NCI-H146 (cell line): ENCODE measurements around the gene FRMD4A.
"Not testable (repeated sequence)": the region's sequence is repeated elsewhere in the genome, so short reads cannot be mapped to it uniquely, and the experiment has no call there.

Experiments
- DNase-seq: peaks from one replicate; lab custom pipeline; 2025; lab: John Stamatoyannopoulos, UW

The FRMD4A gene

DNA sequence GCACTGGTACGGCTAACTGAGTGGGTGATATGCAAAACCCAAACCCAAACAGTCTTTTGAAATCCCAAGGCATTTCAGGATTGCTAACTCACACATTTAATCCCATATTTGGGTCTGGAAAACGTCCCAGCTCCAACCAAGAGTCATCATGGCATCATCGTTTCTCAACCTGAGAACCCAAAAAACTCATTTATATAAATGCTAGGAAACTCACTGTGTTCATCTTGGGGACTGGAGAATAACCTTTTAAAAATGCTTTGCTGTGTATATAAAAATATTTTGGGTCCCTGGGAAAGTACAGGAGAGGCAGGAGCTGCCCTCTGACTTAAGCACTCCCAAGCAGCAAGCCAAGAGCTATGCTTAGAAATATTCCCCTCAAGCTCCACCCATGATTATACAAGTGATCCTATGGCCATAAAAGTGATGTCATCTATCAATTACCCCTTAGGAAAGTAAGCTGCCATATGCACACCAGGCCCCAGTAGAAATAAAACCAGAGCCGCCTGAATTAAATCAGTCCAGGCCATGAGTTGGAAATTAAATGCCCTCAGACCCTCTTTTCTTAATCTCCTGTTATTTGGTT, 352.1 kb downstream of the FRMD4A start:
- DNase-seq: no peak

- DNase-seq: no peak
Measured at GRCh38 chr10:13977861-13978532, 352.7 kb downstream of the FRMD4A start.

DNA sequence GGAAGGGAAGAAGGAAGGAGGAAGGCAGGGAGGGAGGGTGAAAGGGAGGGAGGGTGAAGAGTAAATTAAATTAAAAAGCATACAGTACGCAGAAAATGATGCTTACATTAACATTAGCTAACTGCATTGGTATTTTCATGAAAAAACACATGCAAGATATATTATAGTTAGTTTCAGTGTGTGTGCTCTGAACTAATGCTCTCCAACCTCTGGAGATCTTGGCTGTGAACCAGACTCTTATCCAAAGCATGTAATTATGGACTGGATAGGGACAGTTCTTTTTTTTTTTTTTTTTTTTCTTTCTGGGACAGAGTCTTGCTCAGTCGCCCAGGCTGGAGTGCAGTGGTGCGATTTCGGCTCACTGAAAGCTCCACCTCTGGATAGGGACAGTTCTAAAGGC, 357.0 kb downstream of the FRMD4A start:
- DNase-seq: no peak

DNA sequence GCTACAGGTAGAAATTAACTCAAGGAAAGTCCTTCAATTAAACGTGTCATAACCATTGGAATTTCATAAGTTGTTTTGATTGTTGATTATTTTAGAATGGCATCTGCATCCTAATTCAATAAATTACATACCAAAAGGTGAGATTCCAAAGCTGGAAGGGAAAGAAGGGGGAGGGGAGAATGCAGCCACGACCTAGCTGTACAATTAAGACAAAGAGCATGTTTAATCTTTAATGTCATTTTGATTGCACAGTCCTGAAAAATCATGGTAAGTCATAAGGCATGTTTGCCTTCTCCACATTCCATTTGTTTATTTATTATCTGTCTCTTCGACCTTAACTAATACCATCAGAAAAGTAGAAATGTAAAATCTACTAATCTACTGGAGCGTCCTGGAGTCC, 358.1 kb downstream of the FRMD4A start:
- no peak for DNase-seq

DNA sequence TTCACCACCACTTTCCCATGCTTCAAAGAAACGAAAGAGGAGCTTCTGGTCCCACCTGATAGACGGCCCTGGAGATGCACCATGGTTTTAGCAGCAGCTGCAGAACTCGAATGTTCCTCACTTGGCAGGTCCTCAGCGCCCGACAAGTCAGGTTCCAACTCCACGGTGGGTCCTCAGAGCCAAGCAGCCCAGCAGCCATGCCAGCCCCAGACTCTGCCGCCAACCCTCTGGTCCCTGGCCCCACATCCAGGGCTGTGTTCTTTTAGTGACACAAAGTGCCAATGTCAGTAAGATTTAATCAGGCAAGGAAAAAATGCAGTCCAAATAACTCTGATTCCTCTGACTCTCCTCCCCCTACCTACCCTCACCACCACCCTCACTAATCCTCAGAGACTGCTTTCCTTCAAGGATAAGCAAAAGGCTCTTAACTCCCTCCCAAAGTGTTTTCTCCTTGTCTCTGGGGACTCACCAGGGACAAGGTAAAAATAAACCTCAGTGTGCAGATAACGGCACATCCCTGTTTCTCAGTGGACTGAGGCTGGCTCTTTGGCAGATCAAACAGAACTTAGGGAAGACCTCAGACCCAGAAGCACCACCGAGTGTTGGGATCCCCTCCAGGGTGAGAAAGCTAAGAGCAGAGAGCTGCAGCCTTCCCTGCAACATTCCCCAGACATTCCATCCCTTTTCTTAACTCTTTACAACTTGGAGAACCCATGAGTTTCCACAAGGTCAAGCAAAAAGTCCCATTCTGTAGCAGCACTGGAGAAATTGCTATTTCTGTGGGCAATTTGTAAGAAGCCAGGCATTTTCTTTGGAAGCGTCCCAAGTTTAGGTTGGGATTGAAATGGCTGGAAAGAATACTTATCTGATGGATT, 358.9 kb downstream of the FRMD4A start:
- DNase-seq: no peak

- DNase-seq: no peak
Measured at GRCh38 chr10:13970957-13971353, 359.8 kb downstream of the FRMD4A start.

DNA sequence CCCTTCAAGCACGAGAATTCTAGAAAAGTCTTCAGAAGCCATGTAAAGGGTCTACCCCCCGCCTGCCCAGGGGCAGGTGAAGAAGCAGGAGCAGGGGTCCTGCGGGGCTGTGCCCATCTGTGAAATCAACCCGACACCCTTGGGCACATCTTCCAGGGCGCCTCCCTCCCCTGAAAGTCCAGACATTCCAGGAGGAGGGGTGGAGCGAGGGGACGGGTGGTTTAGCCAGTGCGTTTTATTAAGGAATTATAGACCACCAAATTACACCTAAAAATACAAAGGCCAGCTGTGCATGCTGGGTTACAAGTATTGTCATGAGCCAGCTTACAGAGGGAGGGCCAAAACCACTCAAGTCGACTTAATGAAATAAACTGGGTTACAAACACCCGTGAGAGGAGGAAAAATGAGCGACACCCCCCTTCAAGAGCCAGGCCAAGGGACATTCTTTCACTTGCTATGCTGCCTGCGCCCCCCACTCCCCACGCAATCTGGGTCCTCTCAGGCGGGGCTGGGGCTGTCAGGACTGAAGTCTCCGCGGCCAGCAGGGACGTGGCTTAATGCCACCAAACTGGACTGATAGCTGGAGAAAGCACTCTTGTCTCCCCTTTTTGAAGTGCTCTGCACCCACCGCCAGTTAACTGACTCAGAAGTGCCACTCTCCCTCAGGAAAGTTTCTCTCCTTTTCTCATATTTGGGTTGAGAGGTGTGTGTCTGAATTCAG, 360.3 kb downstream of the FRMD4A start:
- no peak for DNase-seq

- no peak for DNase-seq
Measured at GRCh38 chr10:13969792-13970140, 361.0 kb downstream of the FRMD4A start.

DNA sequence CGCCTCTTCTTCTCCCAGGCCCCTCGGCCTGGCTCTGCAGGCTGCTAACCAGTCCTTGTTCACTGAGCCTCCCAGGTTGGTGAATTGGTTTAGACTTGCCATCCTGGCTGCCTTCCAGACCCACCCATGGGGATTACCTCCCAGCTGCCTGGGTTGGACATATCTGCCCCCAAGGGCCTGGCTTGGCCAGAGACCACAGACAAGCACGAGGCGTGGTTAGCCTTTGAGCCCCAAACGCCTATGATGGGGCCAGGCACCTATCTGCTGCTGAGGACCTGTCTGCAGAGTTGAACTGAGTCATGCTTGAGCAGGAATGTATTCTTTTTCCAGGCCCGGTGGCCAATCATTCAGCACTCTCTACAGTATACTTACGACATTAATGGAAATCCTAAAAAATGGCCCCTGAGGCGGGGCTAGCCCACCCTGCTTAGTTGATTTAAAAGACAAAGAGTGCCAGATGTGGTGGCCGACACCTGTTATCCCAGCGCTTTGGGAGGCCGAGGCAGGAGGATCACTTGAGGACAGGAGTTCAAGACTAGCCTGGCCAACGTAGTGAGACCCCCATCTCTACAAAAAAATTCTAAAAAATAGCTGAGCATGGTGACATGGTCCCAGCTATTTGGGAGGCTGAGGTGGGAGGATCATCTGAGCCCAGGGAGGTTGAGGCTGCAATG, 361.5 kb downstream of the FRMD4A start:
- no peak for DNase-seq

DNA sequence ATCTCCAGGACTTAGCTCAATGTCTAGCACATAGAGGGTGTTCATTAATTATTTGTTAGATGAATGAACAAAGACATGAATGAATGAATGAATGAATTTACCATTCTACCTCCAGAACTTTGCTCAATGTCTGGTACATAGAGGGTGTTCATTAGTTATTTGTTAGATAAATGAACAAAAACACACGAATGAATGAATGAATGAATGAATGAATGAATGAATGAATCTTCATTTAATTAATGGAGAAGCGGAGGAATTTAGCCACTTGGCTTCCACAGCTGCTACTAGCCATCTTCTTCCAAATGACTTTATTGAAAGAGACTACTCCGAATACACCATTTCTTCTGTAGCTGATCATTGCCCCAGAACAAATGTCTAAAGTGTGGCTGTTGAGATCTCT, 368.9 kb downstream of the FRMD4A start:
- no peak for DNase-seq

DNA sequence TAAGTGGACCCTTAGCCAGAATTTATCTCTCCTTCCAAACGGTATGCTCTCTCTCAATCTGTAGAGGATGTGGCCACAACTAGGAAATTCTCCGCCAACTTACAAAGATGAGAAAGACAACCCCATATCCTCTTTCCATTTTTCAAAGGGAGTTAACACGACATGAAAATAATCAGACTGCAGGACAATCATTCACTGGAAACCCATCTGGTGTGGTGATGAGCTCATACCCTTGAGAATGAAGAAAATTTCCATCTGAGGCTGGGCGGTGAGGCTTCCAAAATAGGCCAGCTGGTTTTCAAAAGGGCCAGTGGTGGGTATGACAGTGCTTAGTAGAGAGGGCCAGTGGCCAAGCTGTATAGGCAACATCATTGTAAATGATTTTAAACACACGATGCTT, 369.6 kb downstream of the FRMD4A start:
- no peak for DNase-seq

DNA sequence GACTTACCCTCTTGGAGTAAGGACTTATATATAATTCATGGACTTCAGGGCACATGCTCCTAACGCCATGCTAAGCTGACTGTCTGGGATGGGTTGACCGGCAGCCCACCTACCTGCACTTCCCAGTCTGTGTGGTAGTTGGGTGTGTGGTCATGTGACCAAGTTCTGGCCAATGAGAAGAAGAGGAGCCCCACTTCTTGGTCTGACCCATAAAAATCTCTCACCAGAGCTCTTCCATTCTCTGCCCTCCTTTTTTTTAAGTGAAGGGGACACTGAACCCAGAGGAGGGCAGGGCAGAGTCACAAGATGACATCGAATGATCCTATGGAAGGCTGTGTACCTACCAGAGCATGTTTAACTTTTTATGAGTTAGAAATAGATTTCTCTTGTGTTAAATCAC, 370.1 kb downstream of the FRMD4A start:
- no peak for DNase-seq

DNA sequence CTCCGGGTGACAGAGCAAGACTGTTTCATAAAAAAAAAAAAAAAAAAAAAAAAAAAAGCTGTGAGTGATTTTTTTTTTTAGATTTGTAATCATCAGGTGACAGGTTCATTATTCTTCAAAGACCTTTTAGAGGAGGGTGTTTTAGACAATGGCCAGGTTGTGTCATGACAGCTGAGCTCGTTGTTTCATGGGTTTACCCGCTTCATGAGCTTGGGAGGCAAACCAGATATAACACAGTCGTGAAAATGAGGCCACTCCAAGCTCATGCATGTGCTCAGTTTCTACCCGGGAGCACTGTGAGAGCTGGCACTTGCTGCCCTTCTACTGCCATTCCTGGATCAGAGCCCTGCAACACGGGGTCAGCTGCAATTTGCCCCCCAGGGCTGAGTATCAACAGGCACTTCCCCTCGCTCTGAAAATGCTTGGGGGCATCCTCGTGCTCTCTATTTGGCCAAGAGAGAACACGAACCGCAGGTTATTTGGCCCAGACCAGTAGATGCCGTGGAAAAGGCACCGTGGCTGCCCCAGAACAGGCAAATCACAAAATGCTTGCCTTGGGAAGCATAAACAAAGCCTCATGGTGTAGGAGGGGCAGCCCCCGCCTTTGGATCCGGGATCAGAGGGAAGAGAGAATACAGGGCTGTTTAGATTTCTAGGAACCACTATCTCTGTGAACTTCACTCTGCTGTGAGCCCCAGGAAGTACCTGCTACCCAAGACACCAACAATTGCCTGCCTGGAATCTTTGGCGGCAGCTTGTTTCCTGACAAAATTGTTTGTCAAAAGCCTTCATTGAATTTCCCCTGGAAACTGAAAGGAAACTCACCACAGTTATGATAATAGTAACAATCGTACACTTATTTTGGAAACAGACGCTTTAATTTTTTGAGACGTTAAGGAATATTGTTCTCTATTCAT, 371.0 kb downstream of the FRMD4A start:
- no peak for DNase-seq

DNA sequence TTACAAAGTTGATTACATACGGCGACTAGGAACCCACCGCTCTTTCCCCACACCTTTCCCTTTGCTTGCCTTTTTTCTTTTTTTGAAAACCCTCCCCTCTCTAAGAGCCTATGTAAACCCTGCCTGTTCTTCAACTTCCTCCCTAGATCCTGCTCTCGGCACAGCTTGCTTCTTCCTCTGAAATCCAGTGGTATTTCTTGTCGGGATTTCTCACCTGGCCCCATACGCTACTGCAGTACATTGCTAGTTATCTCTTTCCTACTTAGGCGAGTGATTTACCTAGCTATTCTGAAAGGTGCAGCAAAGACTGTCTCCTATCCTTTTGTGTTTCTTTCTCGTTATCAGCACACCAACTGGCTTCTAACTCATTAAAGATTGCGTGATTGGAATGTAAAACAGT, 372.9 kb downstream of the FRMD4A start:
- DNase-seq: no peak

GRCh38 chr10:13956826-13957225, 373.9 kb downstream of the FRMD4A start:
- no peak for DNase-seq

GRCh38 chr10:13955409-13956068, 375.2 kb downstream of the FRMD4A start:
- no peak for DNase-seq

GRCh38 chr10:13954195-13954594, 376.5 kb downstream of the FRMD4A start:
- DNase-seq: not testable (repeated sequence)

DNA sequence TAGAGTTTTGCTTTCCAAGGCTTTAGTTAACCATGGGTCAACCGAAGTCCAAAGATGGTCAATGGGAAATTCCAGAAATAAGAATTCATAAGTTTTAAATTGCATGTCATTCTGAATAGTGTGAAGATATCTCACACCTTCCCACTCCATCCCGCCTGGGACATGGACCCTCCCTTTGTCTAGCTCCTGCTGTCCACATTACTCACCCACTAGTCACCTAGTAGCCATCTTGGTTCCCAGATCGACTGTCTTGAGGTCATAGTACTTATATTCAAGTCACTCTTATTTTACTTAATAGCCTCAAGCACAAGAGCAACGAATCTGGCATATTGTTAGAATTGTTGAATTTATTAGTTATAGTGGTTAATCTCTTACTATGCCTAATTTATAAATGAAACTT, 377.4 kb downstream of the FRMD4A start:
- DNase-seq: no peak

- DNase-seq: no peak
Measured at GRCh38 chr10:13950543-13950939, 380.2 kb downstream of the FRMD4A start.

GRCh38 chr10:13949844-13950542, 380.7 kb downstream of the FRMD4A start:
- no peak for DNase-seq
